ENCODE measurements around the gene RBL2.
A peak's percentile ranks its signal among the peaks of the same experiment; 100 is the strongest.

The RBL2 gene

DNA sequence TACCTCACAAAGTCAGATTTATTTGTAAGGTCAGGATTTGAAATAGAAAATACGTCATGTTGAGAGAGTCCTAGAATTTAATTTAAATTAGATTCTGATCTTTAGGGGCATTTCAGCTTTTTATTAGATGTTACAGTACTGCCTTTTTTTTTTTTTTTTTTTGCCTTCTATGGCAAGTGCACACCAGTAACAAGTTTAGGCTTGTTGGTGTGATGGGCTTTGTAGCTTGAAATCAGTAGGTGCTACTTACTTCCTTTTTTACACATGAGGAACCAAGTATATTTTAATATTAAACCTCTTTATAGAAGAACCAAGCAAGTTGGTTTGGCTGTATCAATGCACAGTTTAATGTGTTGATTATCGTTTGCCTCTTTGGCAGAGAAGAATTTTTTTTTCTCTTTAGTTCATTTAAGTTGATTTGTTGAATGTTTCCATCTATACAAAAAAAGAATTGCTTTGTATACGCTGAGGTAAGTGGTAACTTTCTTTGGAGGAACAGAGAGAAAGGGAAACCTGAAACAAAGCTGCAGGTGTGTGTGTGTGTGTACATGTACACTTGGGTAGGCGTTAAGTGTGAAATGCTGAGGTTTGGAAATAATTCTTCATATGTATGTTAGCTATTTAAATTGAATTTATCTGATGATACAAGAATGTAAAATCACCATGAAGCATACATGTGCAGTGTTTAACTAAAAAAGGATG, 15.7 kb downstream of the RBL2 start:
- DNase-seq: no peak

- DNase-seq: no peak
Measured at GRCh38 chr16:53453928-53454327, 19.7 kb downstream of the RBL2 start.

DNA sequence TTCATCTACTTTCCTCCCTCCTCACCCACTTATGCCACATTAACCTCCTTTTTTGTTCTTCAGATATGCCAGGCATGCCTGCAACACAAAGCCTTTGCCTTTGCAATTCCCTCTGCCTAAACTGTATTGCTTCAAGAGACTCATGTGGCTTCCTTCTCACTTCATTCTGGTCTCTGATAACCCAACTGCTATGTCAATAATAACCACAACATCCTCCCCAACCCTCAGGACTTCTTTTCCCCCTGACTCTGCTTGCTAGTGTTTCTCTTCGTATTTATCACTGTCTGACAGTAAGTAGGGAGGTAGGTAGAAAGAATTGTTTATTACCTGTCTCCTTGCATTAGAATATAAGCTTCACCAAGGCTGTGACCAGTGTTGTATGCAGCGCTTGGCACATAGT, 22.4 kb downstream of the RBL2 start:
- DNase-seq: no peak

- DNase-seq: peak; percentile 46
Measured at GRCh38 chr16:53457670-53458069, 23.4 kb downstream of the RBL2 start.

- DNase-seq: no peak
Measured at GRCh38 chr16:53458635-53459034, 24.4 kb downstream of the RBL2 start.

DNA sequence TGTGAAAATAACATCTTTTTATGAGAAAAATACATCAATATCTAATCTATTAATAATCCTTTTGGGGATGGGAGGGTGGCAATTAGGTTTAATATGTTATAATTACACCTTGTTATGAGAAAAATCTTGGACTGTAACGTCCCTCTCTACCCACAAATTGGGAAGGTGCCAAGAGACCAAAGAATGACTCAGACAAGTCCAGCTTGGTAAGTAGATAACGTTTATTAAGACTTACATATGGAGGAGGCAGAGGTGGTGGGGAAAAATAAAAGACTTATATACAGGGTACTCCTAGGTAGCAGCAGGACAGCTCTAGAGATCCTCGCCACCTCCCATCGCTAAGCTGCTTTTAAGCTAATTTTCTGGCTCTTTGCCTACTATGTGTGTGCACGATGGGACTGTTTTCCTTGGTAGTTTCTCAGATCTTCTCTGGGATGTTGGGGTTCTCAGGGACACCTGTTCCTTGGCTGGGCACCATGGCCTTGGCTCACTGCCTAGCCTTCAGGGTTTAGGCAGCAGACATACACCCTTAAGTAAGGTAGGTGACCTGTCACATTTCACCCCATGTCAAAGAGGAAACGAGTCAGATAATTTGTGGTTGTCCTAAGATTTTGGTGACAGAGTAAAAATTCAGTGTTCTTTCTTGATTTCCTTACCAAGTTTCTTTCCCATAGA, 31.5 kb downstream of the RBL2 start:
- DNase-seq: no peak

- DNase-seq: no peak
Measured at GRCh38 chr16:53476867-53477266, 42.6 kb downstream of the RBL2 start.

DNA sequence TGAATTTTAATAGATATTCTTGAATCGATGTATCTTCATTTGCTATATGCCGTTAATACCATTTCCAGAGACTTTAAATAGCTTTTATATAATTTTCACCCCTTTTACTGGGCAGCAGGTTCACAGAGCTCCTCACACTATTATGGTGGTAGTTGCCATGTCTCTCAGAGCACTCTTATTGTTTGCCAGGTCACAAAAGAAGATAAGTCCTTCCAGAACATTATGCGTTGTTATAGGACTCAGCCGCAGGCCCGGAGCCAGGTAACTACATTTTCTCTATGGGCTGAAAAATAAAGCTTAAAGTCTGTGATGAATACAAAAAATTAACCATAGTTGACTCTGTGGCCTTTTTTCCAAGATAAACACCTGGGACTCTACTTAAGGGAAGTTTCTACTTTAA, 44.7 kb downstream of the RBL2 start:
- DNase-seq: no peak

- no peak for DNase-seq
Measured at GRCh38 chr16:53480394-53480793, 46.1 kb downstream of the RBL2 start.

DNA sequence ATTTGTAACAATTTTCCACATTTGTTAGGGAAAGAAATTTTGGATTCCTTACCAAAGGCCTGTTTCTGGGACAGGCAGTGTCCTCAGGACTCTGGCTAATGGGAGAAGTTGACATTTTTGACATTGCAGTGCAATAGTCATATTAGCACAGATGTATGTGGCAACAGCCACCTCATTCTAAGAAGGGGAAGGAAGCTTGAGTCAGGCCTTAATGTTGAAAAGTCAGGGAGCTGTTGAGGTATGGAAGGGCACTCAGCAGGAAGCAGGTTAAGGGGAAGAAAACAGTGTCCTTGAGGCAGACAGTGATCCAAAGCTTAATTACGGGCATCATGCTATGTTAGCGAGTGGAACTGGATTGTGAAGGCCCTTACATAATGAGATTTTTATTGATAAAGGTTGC, 47.9 kb downstream of the RBL2 start:
- no peak for DNase-seq

DNA sequence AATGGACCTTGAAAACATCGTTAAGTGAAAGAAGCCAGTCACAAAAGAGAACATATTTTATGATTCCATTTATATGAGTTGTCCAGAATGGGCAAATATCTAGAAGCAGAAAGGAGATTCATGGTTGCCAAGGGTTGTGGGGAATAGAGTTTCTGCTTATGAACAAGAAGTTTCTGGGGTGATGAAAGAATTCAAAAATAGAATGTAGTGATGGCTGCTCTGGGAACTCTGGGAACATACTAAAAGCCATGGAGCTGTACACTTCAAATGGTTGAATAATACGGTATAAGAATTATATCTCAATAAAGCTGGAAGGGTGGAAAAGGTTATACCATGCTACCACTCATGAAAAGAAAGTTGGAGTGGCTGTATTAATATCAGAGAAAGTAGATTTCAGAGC, 50.3 kb downstream of the RBL2 start:
- DNase-seq: no peak

- no peak for DNase-seq
Measured at GRCh38 chr16:53486230-53486629, 52.0 kb downstream of the RBL2 start.

GRCh38 chr16:53489755-53490154, 55.5 kb downstream of the RBL2 start:
- no peak for DNase-seq

DNA sequence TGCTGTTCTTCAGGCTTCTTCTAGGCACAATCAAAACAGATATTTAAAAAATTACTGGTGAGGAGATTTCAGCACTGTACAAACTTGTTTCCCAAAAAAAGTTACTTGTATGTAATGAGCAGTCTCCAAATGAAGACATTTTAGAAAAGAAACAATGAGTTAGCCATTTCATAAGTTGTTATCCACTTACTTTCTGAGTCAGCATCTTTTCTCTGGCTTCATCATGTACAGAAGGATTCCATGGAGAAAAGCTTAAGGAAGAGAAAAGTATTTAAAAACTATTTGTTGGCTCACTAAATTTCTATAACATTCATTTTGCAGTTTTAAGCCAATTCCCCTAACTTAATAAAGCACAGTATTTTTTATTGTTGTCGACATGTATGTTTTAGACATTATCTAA, 58.2 kb downstream of the RBL2 start:
- no peak for DNase-seq

- no peak for DNase-seq
Measured at GRCh38 chr16:53494636-53495035, 60.4 kb downstream of the RBL2 start.

DNA sequence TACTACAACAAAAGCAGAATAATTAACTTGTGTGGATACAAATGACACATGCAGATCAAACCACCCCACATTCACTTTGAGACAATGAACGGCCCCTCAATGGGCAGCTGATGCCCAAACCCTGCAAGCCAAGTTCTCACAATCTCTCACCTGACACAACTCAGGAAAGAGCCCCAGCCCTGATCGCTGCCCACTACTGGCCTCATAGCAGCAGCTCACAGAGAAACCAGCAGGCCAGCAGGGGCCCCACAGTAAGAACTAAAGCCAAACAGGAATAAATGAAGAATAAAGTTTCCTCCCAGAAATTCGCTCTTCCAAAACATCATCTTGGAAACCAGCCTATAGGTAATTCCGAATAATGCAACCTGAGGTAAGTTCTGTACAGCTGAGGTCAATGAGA, 61.1 kb downstream of the RBL2 start:
- no peak for DNase-seq

- no peak for DNase-seq
Measured at GRCh38 chr16:53498984-53499383, 64.7 kb downstream of the RBL2 start.

GRCh38 chr16:53501216-53501859, 67.1 kb downstream of the RBL2 start:
- no peak for DNase-seq

DNA sequence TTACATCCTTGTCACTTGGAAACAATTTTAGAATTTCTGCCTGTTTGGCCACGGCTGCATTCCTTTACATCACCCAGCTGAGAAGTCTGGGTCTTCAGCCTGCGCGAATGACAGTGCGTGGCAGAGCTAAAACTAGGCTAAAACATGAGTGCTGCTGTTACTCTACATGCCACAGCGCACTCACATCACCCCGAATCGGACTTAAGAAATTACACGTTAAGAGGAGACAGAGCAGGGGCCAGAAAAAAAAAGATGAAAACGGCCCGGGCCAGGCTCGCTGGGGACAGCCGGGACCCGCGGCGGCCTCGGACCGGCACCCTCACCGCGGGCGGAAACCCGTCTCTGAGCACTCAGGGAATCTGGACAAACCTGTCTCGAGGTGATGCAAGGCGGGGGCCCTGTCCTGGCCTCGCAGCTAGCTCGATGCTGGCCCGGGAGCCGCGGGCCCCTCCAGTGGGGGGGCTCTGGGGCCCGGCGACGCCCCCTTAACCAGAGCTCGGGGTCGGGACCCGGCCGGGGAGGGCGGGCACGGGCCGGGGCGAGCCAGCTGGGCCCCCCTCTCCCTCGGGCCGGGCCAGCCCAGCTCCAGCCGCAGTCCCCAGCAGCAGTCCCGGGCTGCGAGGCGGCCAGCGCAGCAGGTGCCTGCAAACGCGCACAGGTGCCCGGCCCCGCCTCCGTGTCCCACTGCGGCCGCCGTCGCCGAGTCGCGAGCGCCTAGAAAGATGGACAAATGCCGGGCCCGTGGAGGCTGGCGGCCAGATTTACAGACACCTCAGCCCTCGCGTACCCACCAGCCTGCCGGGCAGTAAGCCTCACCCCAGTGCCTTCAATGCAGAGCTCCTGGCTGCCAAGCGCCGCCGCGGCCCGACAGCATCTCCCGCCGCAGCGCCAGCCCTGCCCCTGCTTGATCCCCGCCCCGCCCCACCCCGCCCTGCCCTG, 68.3 kb downstream of the RBL2 start, which contains the start of gene AKTIP:
TSS of gene AKTIP (minus strand) at position 879 of the 939 bp plus-strand sequence. CDS start 2,950 bp downstream, outside the sequence.
- DNase-seq: peak; percentile 39

DNA sequence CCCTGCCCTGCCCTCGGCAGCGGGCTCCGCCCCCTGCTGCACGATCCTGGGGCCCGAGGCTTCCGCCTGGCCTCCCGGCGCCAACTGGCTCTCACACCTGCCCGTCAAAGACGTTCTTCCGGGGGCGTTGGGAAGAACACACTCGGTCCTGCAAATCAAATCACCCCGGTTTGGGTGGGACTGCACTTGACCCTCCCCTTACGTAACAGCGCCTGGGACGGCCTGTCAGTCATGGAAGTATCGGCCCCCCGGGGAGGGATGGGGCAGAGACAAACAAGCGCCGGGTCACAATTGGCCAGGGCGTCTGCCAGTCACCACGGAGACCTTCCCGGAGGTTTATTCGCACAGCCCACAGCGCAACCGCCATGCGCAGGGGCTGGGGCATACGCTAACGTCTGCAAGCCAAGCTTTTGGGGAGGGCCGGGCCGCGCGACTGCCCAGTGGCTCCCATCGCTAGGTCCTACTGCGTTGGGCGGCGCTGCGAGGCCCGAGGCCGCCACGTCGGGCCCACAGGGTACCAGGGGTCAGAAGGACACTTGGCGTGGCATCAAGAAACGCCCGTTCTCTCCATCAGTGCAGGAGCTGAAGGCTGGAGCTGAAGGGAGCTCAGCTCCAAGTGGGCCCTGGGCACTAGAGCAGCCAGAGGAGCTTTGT, 69.1 kb downstream of the RBL2 start:
- DNase-seq: peak; percentile 100

GRCh38 chr16:53503991-53504663, 69.9 kb downstream of the RBL2 start:
- no peak for DNase-seq

DNA sequence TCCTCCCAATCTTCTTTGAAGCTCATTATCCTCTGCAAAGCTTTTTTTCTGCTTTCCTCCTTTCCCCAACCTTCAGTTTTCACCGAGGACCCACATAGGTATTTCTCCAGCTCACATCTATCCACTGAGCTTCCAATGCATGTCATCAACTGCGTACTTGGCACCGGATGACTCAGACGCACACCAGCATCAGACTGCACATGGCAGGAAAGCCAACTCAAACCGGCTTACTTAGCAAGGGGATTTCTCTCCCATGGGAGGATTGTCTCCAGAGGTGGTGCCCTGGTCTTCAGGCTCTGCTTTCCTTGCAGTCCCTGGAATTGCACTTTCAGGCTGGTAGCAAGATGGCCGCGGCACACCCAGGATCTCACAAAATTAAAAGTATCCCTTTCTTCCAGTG, 70.4 kb downstream of the RBL2 start:
- DNase-seq: no peak
